MM.1S (cell line): ENCODE data around the gene LAYN.

Experiments
- DNase-seq: peaks from one replicate; pipeline ENCODE4 v3.0.0-alpha.2; 2015
- H2AFZ ChIP-seq: fragments of 300-600 bp; sonication (generic); 2 replicates; pipeline ENCODE4 v1.6.0; 2016; ENCODE audit warnings: antibody characterized with exemption, low read length
- H3F3A ChIP-seq: fragments of 300-600 bp; sonication (generic); 2 replicates; pipeline ENCODE4 v1.6.1; 2016; ENCODE audit warnings: mild to moderate bottlenecking, antibody characterized with exemption, low read length, moderate library complexity, mixed read lengths; ENCODE audit not compliant: insufficient read depth
- H3K27ac ChIP-seq: fragments of 300-600 bp; sonication (generic); 2 replicates; pipeline ENCODE4 v1.5.1; 2016; ENCODE audit warnings: mild to moderate bottlenecking, low read length
- H3K27me3 ChIP-seq: fragments of 300-600 bp; sonication (generic); replicated peaks from 2 replicates; pipeline ENCODE4 v1.6.0; 2016; ENCODE audit warnings: low read length; ENCODE audit not compliant: insufficient read depth
- H3K36me3 ChIP-seq: fragments of 300-600 bp; sonication (generic); replicated peaks from 2 replicates; pipeline ENCODE4 v1.6.1; 2016; ENCODE audit warnings: mild to moderate bottlenecking, low read length, mixed read lengths; ENCODE audit not compliant: insufficient read depth
- H3K4me1 ChIP-seq: fragments of 300-600 bp; sonication (generic); 2 replicates; pipeline ENCODE4 v1.6.1; 2016; ENCODE audit warnings: low read length, mixed read lengths
- H3K4me2 ChIP-seq: fragments of 300-600 bp; sonication (generic); 2 replicates; pipeline ENCODE4 v1.6.0; 2016; ENCODE audit warnings: low read depth, low read length
- H3K4me3 ChIP-seq: fragments of 300-600 bp; sonication (generic); 2 replicates; pipeline ENCODE4 v1.5.1; 2016; ENCODE audit warnings: low read length, mixed read lengths
- H3K79me2 ChIP-seq: fragments of 300-600 bp; sonication (generic); 2 replicates; pipeline ENCODE4 v1.6.1; 2016; ENCODE audit warnings: mixed run types, low read length, mixed read lengths
- H3K9ac ChIP-seq: fragments of 300-600 bp; sonication (generic); 2 replicates; pipeline ENCODE4 v1.6.1; 2016; ENCODE audit warnings: low read length, mixed read lengths
- H3K9me2 ChIP-seq: fragments of 300-600 bp; sonication (generic); replicated peaks from 2 replicates; pipeline ENCODE4 v1.6.1; 2016; ENCODE audit warnings: mild to moderate bottlenecking, low read length, mixed read lengths; ENCODE audit not compliant: insufficient read depth
- H3K9me3 ChIP-seq: fragments of 300-600 bp; sonication (generic); replicated peaks from 2 replicates; pipeline ENCODE4 v1.6.1; 2016; ENCODE audit warnings: mild to moderate bottlenecking, low read length, mixed read lengths; ENCODE audit not compliant: insufficient read depth
- H4K20me1 ChIP-seq: fragments of 300-600 bp; sonication (generic); 2 replicates; pipeline ENCODE4 v1.6.1; 2016; ENCODE audit warnings: mild to moderate bottlenecking, low read length, moderate library complexity, mixed read lengths; ENCODE audit not compliant: insufficient read depth
- EZH2 ChIP-seq: fragments of 300-600 bp; sonication (generic); optimal IDR thresholded peaks from 2 replicates; pipeline ENCODE3; 2017; ENCODE audit warnings: low read depth, mild to moderate bottlenecking, antibody characterized with exemption, low read length, mixed read lengths
- EZH2phosphoT487 ChIP-seq: fragments of 300-600 bp; sonication (generic); IDR thresholded peaks from 2 replicates; pipeline ENCODE4 v1.6.1; 2018; ENCODE audit warnings: antibody characterized with exemption, low read length
- TF ChIP-seq, protein P1 (sequence below): fragments of 300-600 bp; sonication (generic); IDR thresholded peaks from 2 replicates; pipeline ENCODE4 v1.5.1; 2016; ENCODE audit warnings: antibody characterized with exemption, low read length, mixed read lengths

The LAYN gene

DNA sequence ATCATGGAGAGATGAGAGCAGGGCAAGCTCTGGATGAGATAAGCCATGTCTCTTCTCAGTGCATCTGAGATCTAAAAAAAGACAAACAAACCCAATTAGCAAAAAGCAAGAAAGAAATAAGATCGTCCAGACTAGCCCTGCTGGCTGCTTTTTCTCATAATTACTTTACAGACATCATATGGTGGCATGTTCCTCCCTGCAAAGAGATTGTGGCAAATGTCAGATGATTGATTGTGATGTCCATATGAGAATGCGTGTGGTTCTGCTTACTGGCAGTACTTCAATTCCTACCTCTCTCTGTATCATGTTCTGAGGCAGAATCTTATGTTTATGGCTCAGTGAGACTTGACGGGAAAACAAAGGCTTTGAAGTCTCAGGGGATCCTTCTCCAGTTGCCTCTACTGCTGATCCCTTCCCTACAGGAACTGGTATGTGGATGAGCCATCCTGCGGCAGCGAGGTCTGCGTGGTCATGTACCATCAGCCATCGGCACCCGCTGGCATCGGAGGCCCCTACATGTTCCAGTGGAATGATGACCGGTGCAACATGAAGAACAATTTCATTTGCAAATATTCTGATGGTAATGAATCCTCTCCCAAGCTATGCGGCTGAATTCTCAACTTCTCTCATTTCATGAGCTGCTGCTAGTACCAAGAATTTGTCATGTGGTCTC, 8.8 kb downstream of the LAYN start:
- Histone ChIP-seq H3F3A (peaks cover 2% of the 10 kb centered on the region; the same call in 1 of the 2 replicates), H3K27ac (no peak overlapping the region), H4K20me1 (no peaks in the 10 kb centered on the region), H3K79me2 (no peaks in the 10 kb centered on the region), H3K4me2 (no peak overlapping the region), H3K9ac (no peak overlapping the region), H2AFZ (no peak overlapping the region), H3K4me3 (no peak overlapping the region), H3K4me1 (peaks cover 3% of the 10 kb centered on the region), H3K9me3 (no peaks in the 10 kb centered on the region), H3K27me3 (no peaks in the 10 kb centered on the region), H3K36me3 (no peaks in the 10 kb centered on the region), H3K9me2 (no peaks in the 10 kb centered on the region)
- TF ChIP-seq, protein P1, sequence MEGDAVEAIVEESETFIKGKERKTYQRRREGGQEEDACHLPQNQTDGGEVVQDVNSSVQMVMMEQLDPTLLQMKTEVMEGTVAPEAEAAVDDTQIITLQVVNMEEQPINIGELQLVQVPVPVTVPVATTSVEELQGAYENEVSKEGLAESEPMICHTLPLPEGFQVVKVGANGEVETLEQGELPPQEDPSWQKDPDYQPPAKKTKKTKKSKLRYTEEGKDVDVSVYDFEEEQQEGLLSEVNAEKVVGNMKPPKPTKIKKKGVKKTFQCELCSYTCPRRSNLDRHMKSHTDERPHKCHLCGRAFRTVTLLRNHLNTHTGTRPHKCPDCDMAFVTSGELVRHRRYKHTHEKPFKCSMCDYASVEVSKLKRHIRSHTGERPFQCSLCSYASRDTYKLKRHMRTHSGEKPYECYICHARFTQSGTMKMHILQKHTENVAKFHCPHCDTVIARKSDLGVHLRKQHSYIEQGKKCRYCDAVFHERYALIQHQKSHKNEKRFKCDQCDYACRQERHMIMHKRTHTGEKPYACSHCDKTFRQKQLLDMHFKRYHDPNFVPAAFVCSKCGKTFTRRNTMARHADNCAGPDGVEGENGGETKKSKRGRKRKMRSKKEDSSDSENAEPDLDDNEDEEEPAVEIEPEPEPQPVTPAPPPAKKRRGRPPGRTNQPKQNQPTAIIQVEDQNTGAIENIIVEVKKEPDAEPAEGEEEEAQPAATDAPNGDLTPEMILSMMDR, result no peak
- TF ChIP-seq EZH2phosphoT487 (no peak), EZH2 (no peak)
- no peak for DNase-seq

DNA sequence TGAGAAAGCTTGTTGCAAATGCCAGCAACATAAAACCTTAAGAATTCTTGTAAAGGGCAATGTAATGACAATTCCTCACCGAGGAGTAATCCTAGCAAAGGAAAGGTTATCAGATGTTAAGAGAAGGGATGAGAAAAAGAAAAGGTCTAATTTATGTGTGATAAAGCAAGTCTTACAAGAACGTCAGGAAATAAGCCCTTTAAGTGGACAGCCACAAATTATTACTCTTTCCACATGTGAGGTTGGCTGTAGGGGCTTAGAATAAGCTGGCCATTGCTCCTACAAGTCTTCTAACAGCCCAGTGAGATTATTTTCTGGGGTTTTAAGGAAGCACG, 9.3 kb downstream of the LAYN start:
- Histone ChIP-seq H3K27me3 (no peaks in the 10 kb centered on the region), H4K20me1 (no peaks in the 10 kb centered on the region), H3K4me3 (no peak overlapping the region), H3K27ac (no peak overlapping the region), H3K4me1 (peaks cover under 1% of the 10 kb centered on the region; the same call in 1 of the 2 replicates), H3F3A (no peaks in the 10 kb centered on the region), H3K9me3 (no peaks in the 10 kb centered on the region), H2AFZ (no peak overlapping the region), H3K9me2 (no peaks in the 10 kb centered on the region), H3K9ac (no peak overlapping the region), H3K79me2 (no peaks in the 10 kb centered on the region), H3K4me2 (no peak overlapping the region), H3K36me3 (no peaks in the 10 kb centered on the region)
- DNase-seq, result no peak
- TF ChIP-seq EZH2phosphoT487, result no peak
- no peak for TF ChIP-seq EZH2
- TF ChIP-seq, protein P1, result no peak

DNA sequence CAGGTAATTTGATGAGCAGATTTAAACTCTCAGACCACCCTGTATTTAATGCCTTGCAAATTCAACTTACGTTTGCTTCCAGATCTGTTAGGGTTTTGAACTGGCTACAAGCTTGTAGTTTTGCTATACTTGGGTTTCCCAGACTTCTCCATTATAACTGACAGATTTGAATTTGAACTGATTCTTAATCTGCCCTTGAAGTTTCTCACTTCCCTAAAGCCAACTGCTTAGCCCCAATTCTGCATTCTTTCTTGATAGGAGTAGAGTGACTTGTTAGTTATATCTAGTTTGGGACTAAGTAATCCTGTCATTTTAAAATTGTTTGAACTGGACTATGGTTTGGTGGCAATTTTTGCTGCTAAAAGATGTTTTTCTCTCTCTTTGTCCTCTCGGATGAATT, 9.7 kb downstream of the LAYN start:
- H3K4me1 ChIP-seq, result peaks cover 5% of the 10 kb centered on the region; the same call in 1 of the 2 replicates
- H3K27me3 ChIP-seq, result no peaks in the 10 kb centered on the region
- no peak for DNase-seq
- no peak overlapping the region for H3K4me2 ChIP-seq
- H3F3A ChIP-seq, result no peaks in the 10 kb centered on the region
- no peaks in the 10 kb centered on the region for H3K36me3 ChIP-seq
- H3K9me3 ChIP-seq, result no peaks in the 10 kb centered on the region
- TF ChIP-seq EZH2phosphoT487, result no peak
- TF ChIP-seq, protein P1, result no peak
- no peak for TF ChIP-seq EZH2
- no peaks in the 10 kb centered on the region for H3K9me2 ChIP-seq
- no peak overlapping the region for H2AFZ ChIP-seq
- no peak overlapping the region for H3K27ac ChIP-seq
- no peaks in the 10 kb centered on the region for H3K79me2 ChIP-seq
- H3K4me3 ChIP-seq, result no peak overlapping the region
- H4K20me1 ChIP-seq, result no peaks in the 10 kb centered on the region
- no peak overlapping the region for H3K9ac ChIP-seq
